Measurements from ENCODE around the gene OLFML2B. TPM values are rescaled to one million over a fixed set of nuclear protein-coding genes. Genes with fewer than 3 reads are reported as not detected.
"Not testable (repeated sequence)": the region's sequence is repeated elsewhere in the genome, so short reads cannot be mapped to it uniquely, and the experiment has no call there.

The OLFML2B gene
- polyA plus RNA-seq, 3 donors, result 10.2 to 10.6 (median 10.4) TPM

DNA sequence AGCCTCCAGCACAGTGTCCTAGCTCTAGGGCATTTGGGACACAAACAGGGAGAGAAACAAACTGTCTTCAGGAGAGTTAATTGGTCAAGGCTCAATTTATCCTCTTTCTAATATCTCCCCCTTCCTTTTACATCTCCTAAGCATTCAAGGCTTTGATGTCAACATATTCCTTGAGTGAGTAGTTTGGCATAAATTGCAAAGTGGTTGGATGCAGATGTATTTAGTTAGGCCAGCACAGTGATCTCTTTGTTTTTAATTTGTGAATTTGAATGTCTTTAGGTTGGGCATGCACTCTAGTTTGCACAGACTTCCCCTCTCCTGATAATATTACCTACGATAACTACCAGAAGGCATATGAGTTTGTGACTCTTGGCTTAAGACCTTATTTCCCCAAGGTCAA, 12.5 kb upstream of the OLFML2B start:
- no peak for DNase-seq (ENCODE audit: low read depth in 3 of 3, low spot score in 2 of 3)

DNA sequence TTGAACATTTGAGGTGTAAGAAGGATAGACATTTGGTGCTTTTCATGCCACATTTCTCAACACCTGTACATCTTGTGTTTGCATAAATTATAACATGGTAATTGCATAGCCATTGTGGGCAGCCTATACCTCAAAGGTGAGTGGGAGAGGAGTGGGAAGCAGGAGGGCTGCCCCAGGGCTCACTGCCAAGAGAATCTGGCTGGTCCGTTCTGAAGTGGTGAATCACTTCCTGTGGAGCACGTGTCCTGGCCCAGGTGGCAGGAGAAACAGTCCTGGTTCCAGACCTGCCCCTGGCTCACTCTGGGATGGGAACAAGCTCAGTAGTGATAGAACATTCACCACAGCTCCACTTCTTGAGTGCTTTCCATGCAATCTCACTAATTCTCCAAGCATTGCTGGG, 11.6 kb upstream of the OLFML2B start:
- DNase-seq (ENCODE audit: low read depth in 3 of 3, low spot score in 2 of 3), result no peak

DNA sequence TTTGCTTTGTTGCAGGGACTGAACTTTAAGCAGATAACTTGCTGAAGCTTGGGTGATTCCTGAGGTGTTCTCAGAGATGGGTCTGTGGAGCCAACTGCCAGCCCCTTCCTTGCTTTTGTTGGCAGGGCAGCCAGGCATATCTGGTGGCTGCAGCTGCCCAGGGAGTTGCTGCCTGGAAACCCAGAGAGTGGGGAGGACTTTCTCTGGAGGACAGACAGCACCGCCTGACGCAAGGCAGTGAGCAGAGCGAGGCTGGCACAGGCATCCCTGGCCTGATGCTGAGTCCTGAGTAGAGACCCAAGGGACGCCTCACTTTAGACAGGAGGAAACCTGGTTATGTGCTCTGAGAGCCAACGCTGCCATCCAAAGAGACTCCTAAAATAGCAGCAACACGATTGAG, 9.8 kb upstream of the OLFML2B start:
- DNase-seq (ENCODE audit: low read depth in 3 of 3, low spot score in 2 of 3), result no peak

GRCh38 chr1:162030759-162031280, 7.2 kb upstream of the OLFML2B start:
- DNase-seq (ENCODE audit: low read depth in 3 of 3, low spot score in 2 of 3), result no peak

DNA sequence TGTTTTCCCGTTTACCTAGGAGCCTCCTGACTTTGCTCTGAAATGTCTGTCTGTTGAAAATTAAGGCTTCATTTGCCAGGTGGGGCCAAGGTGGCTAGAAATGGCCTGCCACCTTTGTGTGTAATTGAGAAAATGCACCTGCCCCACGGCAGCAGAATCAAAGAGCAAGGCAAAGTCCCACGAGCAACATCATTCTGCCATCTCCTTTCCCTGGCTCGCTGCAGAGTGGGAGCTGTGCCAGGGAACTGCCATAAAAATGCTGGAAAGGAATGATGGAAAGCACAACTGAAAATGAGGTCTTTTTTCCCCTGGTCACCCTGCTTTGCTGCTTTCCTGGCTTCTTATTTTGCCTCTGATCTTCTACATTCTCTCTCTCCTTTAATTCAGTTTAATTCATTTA, 5.5 kb upstream of the OLFML2B start:
- DNase-seq (ENCODE audit: low read depth in 3 of 3, low spot score in 2 of 3), result no peak

- no peak for DNase-seq (ENCODE audit: low read depth in 3 of 3, low spot score in 2 of 3)
Measured at GRCh38 chr1:162028726-162029125, 5.1 kb upstream of the OLFML2B start.

- DNase-seq (ENCODE audit: low read depth in 3 of 3, low spot score in 2 of 3), result no peak
Measured at GRCh38 chr1:162026881-162027280, 3.2 kb upstream of the OLFML2B start.

- DNase-seq (ENCODE audit: low read depth in 3 of 3, low spot score in 2 of 3), result no peak
Measured at GRCh38 chr1:162025541-162025940, 1.9 kb upstream of the OLFML2B start.

DNA sequence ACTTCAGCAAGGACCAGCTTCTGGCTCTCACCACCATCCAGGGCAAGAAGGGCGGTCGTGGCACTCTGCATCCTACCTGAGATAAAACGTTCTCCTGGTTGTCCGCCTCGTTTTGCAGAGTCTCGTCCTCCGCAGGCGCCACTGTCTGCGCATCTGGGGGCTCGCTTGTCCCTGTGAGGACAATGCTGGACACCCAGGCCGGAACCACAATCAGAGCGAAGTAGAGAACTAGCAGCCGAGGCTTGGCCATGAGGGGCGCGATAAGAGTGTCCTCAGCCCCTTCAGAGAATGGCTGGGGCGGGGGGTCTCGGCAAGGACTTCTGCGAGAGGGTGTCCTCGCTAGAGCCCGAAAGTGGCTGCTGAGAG, 505 bp downstream of the OLFML2B start:
- no peak for DNase-seq (ENCODE audit: low read depth in 3 of 3, low spot score in 2 of 3)

- DNase-seq (ENCODE audit: low read depth in 3 of 3, low spot score in 2 of 3), result no peak
Measured at GRCh38 chr1:162022626-162023025, 1.0 kb downstream of the OLFML2B start.

DNA sequence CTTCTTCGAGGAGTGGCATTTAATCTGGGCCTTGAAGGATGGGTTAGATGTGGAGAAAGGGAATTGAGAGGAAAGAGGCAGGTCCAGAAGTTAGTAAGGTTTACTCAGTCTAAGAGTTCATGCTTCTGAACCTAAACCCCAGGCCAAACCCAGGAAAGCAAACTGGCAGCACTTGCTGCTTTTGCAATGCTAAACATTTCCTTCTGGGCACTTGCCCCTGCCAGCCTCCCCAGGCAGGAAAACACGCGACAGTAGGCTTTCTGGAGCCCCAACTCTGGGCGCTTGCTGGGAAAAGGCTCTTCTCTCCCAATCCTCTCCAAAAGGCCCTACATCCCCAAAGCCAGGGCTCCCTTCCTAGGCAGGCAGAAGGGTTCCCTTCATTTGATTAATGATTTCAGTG, 2.5 kb downstream of the OLFML2B start:
- no peak for DNase-seq (ENCODE audit: low read depth in 3 of 3, low spot score in 2 of 3)

- no peak for DNase-seq (ENCODE audit: low read depth in 3 of 3, low spot score in 2 of 3)
Measured at GRCh38 chr1:162020150-162020549, 3.5 kb downstream of the OLFML2B start.

- no peak for DNase-seq (ENCODE audit: low read depth in 3 of 3, low spot score in 2 of 3)
Measured at GRCh38 chr1:162019446-162019845, 4.2 kb downstream of the OLFML2B start.

DNA sequence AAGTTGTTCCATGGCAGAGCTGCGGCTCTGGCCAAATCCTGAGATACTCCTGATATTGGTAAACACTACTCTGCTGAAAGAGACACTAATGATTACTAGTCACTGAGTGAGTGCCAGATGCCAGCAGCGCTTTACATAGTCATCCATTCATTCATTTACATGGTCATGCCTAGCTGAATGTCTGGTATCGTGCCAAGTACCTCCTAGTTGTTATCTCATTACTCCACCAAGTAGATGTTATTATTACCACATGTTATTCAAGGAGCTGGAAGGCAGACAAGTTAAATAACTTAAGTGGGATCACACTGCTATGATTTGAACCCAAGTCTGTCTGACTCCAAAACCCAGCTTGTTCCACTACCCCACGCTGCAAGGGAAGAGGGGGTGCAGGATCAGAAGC, 4.7 kb downstream of the OLFML2B start:
- no peak for DNase-seq (ENCODE audit: low read depth in 3 of 3, low spot score in 2 of 3)

GRCh38 chr1:162018418-162018817, 5.3 kb downstream of the OLFML2B start:
- DNase-seq (ENCODE audit: low read depth in 3 of 3, low spot score in 2 of 3), result no peak

GRCh38 chr1:162017791-162018190, 5.9 kb downstream of the OLFML2B start:
- not testable (repeated sequence) for DNase-seq (ENCODE audit: low read depth in 3 of 3, low spot score in 2 of 3)

GRCh38 chr1:162016631-162017030, 7.0 kb downstream of the OLFML2B start:
- DNase-seq (ENCODE audit: low read depth in 3 of 3, low spot score in 2 of 3), result no peak

GRCh38 chr1:162015196-162015595, 8.5 kb downstream of the OLFML2B start:
- no peak for DNase-seq (ENCODE audit: low read depth in 3 of 3, low spot score in 2 of 3)

DNA sequence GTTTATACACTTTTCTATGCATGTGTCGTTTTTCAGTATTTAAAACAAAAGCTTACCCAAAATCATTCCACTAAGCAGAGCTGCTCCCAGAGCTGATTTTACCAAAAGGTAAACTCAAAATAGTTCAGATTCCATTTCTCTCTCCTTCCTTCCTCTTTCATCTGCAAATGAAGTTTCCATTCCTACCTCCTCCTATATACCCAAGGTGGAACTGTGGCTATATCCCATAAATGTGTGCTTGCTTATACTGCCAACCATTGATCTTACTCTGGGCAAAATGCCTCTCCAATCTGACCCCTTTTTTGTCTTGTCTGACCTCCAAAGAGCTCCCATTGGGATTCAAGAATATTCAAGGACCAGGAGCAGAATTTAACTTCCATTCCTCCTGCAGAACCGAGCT, 9.5 kb downstream of the OLFML2B start:
- DNase-seq (ENCODE audit: low read depth in 3 of 3, low spot score in 2 of 3), result no peak

DNA sequence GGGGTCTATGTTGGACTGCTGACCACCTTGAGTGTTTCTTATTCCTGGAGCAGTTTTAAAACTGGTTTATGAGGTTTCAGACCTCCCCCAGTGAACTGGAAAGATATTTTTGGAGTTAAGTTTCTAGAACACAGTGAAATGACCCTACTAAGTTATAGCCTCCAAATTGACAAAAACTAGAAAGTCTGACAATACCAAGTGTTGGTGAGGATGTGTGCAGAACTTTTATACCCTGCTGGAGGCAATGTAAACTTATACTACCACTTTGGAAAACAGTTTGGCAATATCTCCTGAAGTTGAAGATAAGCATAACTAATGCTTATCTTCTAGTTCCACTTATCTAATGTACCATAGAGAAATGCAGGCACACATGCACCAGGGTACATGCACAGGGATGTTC, 10.4 kb downstream of the OLFML2B start:
- no peak for DNase-seq (ENCODE audit: low read depth in 3 of 3, low spot score in 2 of 3)

DNA sequence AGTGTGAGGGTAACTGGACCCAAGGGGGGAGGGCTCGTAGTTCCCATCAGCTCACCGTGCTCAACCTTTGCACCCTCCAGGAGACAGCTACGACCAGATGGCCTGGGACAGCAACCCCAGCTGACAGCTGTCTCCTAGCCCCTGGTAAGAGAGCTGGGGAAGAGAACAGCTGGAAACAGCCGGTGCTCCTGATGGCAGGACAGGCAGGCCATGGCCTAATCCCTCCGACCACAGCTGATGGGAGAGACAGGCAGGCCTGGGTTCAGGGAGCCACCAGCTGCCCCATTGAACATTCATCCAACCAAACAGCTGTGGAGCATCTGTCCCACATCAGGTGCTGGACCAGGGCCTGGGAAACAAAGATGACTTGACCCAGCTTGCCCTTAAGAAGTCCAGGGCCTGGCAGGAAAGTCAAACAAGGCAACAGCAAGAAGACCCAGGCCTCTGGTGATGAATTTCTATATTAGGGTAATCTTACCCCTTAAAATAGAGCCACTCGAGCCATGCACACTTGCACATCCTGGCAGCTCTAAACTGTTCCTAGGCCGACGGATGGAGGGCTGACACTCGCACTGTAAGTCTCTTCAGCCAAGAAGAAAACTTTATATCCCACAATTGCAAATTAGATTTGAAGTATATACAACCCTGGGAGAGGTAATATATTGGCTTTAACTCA, 12.2 kb downstream of the OLFML2B start:
- DNase-seq (ENCODE audit: low read depth in 3 of 3, low spot score in 2 of 3), result no peak

- DNase-seq (ENCODE audit: low read depth in 3 of 3, low spot score in 2 of 3), result no peak
Measured at GRCh38 chr1:162010175-162010506, 13.5 kb downstream of the OLFML2B start.

DNA sequence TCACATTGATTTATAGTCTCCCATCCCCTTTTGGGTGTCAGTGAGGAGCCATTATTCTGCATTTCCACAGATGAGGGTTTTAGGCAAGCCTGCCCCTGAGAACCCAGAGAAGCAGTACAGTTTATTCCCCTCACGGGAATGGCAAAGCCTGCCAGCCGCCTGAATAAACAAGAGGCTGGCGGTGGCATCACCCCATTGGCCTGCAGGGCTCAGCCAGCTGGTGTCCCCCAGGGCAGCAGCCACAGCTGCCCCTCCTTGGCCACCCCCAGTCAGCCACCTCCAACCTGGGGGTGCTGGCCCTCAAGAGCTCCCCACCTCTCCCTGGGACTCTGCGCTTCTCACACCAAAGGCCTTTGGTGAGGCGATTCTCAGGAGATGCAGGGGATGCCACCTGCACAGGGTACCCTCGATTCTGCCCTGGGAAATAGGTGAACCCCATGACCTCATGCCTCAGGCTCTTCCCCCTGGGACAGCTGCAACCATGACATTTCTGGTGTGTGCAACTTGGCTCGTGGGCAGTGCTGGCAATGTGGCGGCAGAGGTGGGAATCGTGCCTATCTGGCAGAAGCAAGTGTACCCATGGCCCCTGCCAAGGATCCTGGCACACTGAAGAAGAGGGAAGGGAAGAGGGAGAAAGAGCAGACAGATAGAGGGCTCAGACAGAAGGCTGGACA, 14.0 kb downstream of the OLFML2B start:
- DNase-seq (ENCODE audit: low read depth in 3 of 3, low spot score in 2 of 3), result no peak

Measured in right renal cortex interstitium (tissue), 3 donors.